Stimulated activated naive CD8-positive, alpha-beta T cell treated with anti-CD3 and anti-CD28 coated beads, Interleukin-15, Interleukin-2, amounts not matched to agents 100 U/mL and 50 U/mL, for 24 hours (primary cell): ENCODE results near the gene PNMA8A.
"Not testable (repeated sequence)": the region's sequence is repeated elsewhere in the genome, so short reads cannot be mapped to it uniquely, and the experiment has no call there.

Experiments
- ATAC-seq: fragments of 150-1000 bp; cut with Tn5 transposase; one replicate; pipeline ENCODE4 v1.10.0; 2021
- DNase-seq: peaks from one replicate; pipeline ENCODE4 v3.0.0; 2021

PNMA8A gene

DNA sequence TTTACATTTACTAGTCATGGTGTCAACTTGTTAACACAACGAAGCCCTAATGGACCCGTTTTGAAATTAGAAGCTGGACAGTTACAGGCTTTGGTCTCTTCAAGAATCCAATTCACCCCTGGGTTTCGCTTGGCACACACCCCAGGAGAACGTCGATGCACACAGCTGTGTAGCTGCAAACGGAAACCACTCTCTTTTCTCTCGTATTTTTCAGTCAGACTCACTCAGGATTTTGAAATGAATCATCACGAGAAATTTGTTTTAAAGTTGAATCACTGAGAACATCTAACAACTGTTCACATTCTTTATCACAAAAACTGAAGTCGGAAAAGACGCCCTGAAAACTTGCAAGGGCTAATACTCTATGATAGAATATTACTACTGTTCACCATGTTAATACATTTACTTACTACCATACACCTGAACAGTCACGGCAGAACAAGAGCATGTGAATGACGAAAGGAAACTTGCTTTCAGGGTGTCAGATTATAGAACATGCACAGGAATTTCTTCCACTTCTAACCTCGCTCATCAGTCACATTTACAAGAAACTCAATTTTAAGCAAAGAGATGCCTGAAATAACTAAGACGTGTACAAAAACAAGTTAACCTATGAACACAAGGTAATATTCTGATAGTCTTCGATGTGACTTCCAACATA, 4.7 kb downstream of the PNMA8A start:
- no peak for DNase-seq

DNA sequence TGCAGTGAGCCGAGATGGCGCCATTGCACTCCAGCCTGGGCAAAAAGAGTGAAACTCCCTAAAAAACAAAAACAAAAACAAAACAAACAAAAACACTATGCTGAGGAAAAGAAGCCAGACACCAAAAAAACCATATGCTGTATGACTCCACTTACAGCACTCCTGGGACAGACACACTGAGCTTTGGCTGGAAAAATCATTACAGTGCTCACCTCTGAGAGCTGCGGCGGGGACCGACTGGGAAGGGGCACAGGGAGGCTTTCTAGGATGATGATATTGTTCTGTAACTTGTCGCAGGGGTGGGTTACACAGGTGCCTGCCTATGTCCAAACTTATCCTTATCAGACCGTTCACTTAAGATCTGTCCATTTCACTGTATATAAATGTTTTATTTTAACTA, 7.8 kb downstream of the PNMA8A start:
- DNase-seq, result no peak
- ATAC-seq, result no peak

More for the DNA sequence above, 4.7 kb downstream of the PNMA8A start:
- no peak for ATAC-seq

DNA sequence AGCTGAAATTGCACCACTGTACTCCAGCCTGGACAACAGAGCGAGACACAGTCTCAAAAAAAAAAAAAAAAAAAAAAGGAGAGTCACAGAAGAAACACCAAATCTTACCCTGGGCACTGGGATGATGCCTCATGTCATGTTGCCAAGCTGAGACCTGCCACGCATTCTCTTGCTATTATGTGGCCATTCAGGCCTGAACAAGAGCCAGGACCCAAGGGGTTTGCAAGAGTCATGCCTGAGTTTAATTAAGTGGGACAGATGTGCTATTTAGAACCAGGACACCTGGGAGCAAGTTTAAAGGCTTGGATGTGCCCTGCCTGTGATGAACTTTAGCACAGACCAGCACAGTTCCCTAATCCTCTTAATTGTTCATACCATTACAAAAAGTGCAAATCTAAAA, 9.8 kb downstream of the PNMA8A start:
- ATAC-seq, result no peak
- no peak for DNase-seq

DNA sequence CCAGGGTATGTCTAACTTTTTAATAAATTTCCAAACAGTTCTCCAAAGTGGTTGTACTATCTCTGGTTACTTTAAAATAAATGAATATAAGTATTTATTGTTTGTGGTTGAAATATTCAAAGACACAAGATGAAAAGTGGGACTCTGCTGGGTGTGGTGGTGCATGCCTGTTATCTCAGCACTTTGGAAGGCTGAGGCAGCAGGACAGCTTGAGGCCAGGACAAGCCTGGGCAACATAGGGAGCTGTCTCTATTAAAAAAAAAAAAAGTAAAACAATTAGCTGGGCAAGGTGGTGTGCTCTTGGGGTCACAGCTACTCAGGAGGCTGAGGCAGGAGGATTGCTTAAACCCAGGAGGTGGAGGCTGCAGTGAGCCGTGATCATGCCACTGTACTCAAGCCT, 10.4 kb downstream of the PNMA8A start:
- ATAC-seq (no peak), DNase-seq (no peak)

DNA sequence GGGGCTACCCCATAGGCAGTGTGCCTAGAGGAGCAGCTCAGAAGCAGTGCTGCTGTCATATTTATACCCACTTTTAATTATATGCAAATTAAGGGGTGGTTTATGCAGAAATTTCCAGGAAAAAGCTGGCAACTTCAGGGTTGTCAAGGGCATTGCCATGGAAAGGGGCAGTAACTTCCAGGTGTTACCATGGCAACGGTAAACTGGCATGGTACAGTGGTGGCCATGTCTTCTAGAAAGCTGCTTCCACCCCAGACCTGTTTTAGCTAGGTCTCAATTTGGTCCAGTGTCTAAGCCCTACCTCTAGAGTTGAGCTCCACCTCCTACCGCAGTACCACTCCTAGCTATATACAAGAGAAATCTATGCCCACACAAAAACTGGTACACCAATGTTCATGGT, 11.3 kb downstream of the PNMA8A start:
- DNase-seq, result no peak
- ATAC-seq, result no peak

DNA sequence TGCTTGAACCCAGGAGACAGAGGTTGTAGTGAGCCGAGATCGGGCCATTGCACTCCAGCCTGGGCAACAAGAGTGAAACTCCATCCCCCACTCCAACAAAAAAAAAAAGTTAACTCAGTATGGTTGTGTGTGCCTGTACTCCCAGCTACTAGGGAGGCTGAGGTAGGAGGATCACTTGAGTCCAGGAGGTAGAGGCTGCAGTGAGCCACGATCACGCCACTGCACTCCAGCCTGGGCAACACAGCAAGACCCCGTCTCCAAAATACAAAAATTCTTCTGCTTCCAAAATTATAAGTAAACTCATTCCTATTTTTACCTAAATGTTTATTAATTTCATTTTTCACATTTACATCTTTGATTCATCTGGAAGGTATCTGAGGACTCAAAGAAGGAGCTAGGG, 14.4 kb downstream of the PNMA8A start:
- ATAC-seq (no peak), DNase-seq (no peak)

DNA sequence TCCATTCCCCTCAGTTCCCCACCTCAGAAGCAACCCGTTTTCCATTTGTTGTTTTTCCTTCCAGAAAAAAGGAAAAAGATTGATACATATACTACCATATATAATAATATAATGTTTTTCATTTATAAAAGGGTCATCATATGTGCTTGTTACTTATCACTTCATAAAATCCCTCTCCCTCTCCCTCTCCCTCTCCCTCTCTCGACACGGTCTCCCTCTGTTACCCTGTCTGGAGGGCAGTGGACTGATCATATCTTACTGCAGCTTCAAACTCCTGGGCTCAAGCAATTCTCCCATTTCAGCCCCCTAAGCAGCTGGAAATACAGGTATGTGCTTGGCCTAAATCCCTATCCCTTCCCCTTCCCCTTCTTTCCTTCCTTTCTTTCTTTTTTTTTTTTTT, 17.1 kb downstream of the PNMA8A start:
- DNase-seq (no peak), ATAC-seq (no peak)

DNA sequence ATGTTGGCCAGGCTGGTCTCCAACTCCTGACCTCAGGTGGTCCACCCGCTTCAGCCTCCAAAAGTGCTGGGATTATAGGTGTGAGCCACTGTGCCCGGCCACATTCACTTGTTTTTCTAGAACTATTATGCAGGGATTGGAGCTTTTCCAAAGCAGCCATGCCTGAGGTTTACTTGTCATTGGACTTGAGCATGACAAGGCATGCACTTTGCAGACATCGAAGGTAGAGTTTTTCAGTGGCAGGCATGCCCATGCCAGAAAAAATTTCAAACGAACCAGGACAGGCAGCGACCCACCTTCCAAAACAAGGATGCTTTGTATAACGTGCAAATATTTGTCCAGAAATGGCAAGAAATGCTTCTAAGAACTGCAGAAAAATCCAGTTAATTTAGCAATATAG, 17.7 kb downstream of the PNMA8A start:
- no peak for ATAC-seq
- DNase-seq, result no peak

DNA sequence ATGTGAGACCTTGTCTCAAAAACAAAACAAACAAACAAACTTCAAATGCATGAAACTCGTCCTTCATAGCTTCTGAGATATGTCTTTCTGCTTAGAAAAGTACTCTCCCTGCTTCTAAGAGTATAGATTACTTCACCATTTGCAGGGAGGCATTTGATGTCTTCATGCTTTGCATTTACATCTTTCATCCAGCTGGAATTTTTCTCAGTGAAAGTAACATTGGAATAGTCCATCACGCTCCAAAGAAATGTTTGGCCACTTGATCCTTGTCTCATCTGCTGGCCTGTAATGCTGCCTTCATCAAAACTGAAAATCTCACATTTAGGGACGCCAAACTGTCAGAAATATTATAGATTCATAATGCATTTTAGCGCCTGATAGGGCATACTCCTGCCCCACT, 19.2 kb downstream of the PNMA8A start:
- ATAC-seq (no peak), DNase-seq (no peak)

DNA sequence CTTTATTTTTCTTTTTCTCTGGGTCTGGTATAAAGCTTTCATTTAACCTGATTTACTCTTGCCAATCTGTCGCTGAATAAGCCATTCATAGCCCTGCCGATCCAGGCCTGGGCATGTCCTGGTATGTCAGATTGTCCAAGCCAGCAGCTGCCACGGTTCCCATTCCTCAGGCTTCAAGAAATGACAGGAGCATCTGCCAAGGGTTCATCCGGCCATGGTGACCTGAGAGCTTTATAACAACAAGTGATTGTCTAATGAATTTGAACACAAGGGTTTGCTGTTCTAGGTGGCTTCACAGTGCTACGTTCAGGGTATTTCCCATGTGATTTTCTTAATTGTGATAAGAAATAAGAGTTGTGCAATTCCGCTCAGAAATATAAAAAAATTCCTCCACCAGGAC, 20.0 kb downstream of the PNMA8A start:
- no peak for DNase-seq
- ATAC-seq, result no peak

DNA sequence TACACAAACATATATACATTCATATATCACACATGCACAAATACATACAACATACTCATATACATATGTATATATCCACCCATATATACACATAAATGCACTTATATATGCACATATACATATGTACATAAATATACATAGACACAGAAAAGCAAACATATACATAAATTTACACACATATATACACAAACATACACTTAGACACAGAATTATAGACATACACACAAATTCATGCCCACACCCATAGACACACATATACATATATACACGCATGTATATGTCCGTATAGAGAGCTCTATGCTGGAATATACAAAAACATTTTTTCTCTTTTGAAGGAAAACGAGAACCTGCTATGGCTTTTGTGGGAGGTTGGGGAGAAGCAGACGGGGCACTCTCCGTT, 20.6 kb downstream of the PNMA8A start:
- ATAC-seq (no peak), DNase-seq (no peak)

DNA sequence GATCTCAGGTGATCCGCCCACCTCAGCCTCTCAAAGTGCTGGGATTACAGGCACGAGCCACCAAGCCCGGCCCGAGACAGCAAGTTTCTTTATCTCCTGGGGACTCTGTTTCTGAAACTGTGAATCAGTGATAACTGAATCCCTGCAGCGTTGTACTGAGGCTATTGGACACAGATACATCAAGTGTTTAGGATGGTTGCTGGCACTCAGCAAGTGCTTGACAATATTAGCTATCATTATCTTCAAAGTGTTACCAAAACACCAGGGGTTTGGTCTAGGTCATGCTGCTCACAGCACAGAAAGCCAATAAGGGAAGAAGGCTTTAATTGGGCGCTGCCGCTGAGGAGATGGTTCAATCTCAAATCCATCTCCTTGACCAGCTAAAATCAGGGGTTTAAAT, 22.1 kb downstream of the PNMA8A start:
- DNase-seq, result no peak
- no peak for ATAC-seq

DNA sequence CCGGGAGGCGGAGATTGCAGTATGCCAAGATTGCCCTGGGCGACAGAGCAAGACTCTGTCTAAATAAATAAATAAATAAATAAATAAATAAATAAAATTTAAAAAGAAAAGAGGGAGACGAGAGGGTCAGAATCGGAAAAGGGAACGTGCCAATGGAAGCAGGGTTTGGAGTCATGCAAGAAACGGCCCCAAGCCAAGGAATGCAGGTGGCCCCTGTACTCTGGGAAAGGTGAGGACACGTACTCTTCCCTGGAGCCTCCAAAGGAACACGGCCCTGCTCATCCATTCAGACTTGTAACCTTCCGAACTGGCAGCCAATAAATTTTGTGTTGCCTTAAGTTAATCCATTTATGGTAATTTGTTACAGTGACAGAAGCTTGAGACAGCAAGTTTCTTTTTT, 22.8 kb downstream of the PNMA8A start:
- ATAC-seq (no peak), DNase-seq (no peak)

DNA sequence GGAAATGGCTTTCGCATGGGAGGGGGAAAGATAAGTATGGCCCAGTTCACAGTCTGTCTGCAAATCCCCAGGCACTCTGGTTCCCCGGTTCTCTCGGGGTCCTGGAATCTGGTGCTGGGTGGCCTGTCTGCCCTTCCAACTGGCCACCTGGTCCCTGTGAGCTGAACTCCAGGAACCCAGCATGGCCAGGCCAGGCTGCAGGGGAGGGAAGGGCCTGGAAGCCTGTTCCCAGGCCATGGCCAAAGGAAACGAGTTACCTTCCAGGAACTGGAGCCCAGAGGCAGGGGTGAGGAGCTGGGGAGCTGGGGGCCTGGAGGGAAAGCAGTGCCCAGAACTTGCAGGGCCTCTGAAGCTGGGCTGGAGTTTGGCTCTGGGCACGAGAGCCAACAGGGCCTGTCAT, 23.5 kb downstream of the PNMA8A start:
- ATAC-seq, result no peak

DNA sequence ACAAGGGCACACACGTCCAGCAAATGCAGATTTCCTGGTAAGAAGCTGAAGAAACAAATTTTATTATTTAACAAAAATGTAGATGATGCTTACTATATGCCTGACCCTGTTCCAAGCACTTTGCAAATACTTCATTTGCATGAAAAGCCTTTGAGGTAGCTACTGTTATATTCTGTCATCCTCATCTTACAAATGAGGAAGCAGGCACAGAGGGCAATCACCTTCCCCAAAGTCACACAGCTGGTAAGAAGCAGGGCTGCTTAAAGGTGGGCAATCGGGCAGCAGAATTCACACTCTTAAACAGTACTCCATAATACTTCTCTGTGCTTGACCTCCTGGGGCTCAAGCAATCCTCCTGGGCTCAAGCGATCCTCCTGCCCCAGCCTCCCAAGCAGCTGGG, 24.4 kb downstream of the PNMA8A start:
- no peak for ATAC-seq
- no peak for DNase-seq

More for the DNA sequence above, 23.5 kb downstream of the PNMA8A start:
- no peak for DNase-seq

DNA sequence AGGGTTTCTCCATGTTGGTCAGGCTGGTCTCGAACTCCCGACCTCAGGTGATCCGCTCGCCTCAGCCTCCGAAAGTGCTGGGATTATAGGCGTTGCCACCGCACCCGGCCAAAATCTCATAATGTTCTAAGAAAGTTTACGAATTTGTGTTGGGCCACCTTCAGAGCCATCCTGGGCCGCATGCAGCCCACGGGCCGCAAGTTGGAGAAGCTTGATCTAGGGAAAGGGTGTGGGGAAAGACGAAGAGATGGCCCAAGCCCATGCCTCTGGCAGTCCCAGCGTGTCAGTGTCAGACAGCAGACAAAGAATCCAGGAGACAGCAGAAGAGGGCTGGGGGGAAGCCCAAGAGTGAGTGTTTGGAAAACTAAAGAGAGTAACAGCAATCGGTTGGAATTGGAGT, 25.3 kb downstream of the PNMA8A start:
- DNase-seq, result no peak
- no peak for ATAC-seq

DNA sequence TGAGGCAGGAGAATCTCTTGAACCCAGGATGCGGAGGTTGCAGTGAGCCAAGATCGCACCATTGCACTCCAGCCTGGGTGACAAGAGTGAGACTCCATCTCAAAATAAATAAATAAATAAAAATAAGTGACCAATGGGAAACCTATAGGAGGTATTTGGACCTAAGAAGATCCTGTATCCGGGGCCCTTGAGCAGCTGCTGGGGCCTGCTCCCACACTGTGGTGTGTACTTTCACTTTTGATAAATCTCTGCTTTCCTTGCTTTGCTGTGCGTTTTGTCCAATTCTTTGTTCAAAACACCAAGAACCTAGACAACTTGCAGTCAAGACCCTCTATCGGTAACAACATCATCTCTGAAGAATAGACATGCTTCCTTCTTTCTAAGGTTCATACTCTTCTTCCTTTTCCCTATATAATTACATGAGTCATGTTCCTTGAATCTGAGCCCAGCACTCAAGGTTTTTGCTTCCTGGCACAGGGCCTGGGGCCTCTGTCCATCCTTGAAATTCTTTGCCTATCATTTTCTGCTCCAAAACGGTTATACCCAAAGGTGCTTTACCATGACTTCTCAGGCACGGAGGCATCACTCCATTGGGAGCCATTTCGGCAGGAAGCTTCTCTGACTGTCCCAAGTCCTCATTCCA, 28.4 kb downstream of the PNMA8A start:
- ATAC-seq (no peak), DNase-seq (no peak)

DNA sequence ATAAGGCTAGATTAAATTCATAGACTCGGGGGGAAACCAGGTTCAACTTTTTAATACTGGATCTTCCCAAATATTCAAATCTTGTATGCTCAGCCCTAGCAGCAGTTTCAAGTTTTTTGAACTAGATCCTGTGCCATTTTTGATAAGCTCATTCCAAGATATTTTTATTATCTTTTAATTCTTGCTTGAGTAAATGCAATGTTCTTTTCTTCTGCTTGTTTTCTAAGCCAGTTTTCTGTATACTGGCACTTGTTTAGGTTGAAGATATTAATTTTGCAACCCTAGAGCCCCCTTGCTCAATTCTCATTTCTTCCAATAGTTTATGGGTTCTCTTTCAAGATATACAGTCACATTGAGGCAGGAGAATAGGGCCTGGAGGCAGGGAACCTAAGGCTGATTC, 29.5 kb downstream of the PNMA8A start:
- ATAC-seq, result no peak
- no peak for DNase-seq

DNA sequence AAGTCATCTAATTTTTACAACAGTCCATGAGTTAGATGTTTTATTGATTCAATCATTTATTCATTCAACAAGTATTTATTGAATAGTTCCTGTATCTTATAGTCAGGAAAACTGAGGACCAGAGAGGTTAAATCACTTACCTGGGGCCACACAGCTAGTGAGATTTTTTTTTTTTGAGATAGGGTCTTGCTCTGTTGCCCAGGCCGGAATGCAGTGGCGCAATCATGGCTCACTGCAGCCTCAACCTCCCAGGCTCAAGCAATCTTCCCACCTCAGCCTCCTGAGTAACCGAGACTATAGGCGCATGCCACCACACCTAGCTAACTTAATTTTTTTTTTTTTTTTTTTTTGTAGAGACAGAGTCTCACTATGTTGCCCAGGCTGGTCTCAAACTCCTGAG, 35.7 kb downstream of the PNMA8A start:
- not testable (repeated sequence) for DNase-seq

DNA sequence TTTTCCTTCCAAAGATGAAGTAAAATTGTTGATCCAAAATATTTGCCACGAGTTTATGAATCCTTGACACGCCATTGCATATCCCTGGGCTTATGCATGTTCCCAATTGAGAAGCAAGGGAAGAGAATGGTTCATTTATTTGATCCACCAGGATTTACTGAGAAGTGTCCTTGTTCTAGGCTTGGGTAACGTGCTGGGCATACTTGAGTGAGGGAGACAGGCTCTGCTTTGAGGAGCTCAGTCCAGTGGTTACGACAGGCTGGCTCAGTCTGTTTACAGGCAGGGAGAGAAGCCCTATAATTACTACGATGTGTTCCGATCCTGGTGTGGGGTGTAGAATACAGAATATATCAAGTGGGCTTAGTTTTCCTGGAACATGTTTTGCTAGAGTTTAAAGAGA, 36.4 kb downstream of the PNMA8A start:
- DNase-seq (no peak), ATAC-seq (no peak)

More for the DNA sequence above, 35.7 kb downstream of the PNMA8A start:
- not testable (repeated sequence) for ATAC-seq

DNA sequence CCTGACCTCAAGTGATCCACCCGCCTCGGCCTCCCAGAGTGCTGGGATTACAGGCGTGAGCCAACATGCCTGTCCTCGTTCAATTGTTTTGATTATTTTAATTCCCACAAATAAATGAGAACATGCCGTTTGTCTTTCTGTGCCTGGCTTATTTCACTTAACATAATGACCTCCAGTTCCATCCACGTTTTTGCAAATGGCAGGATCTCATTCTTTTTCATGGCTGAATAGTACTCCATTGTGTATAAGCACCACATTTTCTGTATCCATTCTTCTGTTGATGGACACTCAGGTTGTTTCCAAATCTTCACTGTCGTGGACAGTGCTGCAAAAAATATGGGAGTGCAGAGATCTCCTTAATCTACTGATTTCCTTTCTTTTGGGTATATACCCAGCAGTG, 37.9 kb downstream of the PNMA8A start:
- not testable (repeated sequence) for DNase-seq, ATAC-seq

DNA sequence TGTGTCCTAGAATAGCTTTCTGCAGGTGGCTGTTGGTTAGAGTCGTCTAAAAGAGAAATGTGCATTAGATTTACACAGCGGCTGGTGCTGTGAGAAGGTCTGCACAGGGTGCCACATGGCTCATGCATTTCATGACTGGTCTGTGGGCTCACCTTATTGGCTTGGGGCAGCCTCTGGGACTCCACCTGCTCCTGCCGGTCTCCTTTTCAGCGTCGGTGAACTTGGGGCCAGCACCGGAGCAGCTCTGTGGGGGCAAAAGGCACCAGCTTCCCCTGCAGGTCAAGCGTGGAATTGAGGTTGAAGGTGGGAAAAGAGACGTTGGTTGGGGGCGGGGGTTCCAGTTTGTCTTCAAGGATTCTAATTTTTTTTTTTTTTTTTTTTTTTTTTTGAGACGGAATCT, 39.5 kb downstream of the PNMA8A start:
- ATAC-seq, result no peak
- DNase-seq, result no peak

DNA sequence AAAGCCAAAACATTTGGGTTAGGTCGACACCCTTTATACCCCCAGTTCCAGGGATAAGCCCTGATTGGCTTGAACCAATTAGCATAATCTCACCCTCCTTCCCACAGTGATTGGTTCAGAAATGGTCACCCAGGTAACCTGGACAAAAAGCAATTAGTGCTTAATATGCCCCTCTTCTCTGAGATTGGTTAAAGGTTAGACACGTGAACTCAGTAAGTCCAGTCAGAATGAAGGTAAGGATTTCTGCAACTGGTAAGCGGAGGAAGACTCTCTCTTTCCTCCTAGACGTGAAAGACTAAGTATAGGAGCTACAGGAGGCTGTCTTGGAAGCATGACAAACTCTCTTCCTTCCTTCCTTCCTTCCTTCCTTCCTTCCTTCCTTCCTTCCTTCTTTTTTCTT, 41.4 kb downstream of the PNMA8A start:
- no peak for DNase-seq
- ATAC-seq, result no peak
